ENCODE results near the gene AP4B1.
"Not testable (repeated sequence)": the region's sequence is repeated elsewhere in the genome, so short reads cannot be mapped to it uniquely, and the experiment has no call there.

The AP4B1 gene

DNA sequence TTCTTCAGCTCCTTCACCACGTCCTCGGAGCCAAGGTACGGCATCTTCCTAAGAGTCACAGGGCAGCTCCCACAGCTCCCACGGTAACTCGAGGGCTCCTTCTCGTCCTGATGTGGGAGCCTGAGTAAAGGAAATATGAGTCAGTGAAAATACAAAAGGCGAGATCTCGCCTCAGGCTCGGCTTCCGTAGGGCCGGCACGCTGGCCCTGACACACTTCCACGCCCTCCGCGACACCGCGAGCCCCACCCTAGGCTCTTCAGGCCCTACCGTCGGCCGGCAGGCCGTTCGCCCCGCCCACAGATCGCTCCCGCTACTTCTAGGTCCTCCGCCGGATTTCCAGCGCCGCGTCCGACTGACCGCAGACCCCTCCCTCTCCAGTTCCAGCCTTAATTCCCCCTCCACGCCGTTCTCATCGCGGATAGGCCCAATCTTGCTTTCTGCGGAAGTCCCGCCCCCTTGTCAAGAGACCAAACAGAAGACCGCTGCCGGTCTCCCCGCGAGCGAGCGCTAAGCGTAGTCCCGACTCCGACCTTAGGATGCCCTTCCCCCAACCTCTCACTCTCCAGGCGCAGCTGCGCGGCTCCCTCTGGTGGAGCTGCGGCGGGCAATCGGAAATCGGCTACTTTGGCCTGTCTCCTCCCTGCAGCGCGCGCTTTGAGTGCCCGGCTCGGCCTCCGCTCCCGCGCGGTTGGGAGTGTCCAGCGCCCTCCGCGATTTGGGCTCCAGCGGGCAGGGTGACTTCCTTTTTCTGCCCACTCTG lies at the start of gene AP4B1, which contains the start of gene DCLRE1B:
TSS of gene AP4B1 (minus strand) at position 126 of the 761 bp plus-strand sequence. CDS start at position 44, 82 bp downstream.
TSS of gene DCLRE1B (plus strand) at position 653 of the 761 bp plus-strand sequence. CDS start 261 bp downstream, outside the sequence.
- peak; percentile 94 for DNase-seq

DNA sequence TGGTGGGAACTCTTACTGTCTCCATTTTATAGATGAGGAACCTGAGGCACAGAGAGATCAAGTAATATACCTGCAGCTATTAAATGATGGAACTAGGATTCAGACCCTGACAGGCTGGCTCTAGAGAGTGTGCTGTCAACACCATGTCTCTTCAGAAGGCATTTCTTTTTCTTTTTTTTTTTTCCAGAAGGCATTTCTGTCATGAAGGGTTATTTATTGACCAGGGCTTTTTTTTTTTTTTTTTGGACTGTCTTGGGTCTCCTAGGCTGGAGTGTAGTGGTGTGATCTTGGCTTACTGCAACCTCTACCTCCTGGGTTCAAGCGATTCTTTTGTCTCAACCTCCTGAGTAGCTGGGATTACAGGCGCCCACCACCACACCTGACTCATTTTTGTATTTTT lies 47.1 kb upstream of the AP4B1 start:
- DNase-seq = no peak

DNA sequence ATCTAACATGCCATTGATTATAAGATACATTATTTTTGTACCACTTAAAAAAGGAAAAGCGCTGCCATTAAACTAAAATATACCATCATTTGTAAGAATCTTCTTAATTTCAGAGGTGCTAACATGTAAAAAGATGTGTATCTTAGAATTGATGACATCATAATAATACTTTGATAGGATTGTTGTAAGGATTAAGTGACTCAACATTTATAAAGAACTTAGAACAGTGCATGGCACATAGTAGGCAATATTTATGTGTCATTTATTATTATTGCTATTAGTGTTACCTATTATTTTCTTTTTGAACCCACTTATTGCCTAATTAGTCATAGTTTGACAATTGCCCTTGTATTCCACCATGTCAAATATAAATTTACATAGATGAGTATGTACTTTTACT lies 46.3 kb upstream of the AP4B1 start:
- no peak for DNase-seq

DNA sequence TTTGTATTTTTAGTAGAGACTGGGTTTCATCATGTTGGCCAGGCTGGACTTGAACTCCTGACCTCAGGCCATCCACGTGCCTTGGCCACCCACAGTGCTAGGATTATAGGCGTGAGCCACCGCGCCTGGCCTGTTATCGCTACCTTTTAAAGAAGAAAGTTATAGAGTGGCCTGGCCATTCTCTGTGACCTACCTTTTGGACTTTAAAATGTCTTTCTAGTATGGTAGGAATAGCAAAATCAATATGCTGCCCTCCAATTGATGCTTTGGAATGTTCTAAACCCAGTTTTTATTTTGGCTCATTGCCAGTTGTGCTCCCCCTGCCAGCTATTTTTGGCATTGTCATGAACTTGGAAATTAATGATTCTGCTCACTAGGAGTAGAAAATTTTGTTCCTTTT lies 44.4 kb upstream of the AP4B1 start:
- no peak for DNase-seq

DNA sequence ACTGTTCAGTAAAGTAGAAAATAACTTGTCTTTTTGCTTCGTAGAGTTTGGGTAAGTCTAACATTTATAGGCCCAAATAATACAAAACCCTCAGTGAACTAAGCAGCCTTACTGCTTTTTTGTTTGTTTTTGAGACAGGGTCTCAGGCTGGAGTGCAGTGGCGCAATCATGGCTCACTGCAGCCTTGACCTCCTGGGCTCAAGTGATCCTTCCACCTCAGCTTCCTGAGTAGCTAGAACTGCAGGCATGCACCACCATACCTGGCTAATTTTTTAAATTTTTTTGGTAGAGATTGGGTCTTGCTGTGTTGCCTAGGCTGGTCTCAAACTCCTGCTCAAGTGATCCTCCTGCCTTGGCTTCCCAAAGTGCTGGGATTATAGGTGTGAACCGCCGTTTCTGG lies 43.6 kb upstream of the AP4B1 start:
- not testable (repeated sequence) for DNase-seq

DNA sequence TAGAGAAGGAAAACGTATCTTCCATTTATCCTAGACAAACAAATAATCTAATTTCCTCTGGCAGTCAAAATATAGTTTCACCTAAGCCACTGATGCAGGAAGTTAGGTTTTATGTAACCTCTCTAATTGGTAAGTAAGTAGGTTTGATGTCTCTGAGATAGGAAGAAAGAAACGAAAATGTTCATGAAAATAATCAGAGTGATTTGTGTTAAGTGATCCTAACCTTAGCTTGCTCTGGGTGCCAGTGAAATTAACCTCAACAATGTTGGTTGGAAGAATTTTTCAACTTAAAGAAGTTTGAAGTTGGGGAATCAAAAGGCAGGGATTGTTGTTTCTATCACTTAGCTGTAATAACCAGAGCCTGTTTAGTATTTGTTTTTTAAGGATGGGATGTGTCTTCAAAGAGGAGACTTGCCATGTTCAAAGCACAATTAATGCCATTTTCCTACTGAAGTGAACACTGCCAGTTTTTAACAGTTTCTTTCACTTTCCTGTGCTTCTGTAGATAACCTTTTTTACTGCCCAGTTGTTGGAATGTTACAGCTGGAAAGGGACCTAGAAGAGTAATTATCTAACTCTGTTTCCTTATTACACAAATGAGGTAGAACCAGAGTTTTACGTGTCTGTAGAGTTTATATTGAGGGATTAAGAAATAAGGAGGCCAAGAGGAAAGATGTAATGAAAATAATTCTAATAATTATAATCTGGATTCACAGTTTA lies 42.9 kb upstream of the AP4B1 start:
- no peak for DNase-seq

DNA sequence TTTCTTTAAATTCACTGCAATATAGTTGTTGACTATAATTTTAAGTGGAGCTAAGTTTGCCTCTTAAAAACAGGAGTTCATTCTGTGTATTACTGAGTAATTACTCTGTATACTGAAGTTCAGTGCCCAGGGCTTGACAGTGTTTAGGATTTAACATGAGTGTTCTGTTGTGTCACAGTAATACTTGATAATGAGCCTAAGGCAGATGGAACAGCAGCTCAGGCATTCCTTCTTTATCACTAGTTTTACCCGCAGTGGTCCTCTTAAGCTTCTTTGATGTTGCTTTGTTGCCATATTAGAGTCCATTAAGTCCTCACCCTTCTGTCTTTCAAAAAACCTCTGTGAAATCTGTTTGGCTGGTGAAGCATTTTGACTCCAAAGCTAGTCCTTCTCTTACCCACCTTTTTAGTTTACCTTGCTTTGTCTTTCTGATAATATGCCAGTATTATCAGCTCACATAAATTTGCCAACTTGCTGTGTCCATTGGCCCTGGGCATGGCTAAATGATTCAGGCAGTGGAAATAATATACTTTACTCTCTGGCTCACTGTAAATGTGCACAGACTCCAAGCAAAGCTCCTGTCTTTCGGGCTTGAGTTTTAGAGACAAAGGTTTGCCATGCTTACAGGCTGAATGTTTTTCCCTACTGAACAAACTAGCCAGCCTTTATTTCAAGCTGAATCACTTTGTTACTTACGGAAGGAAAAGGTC lies 42.2 kb upstream of the AP4B1 start:
- no peak for DNase-seq

DNA sequence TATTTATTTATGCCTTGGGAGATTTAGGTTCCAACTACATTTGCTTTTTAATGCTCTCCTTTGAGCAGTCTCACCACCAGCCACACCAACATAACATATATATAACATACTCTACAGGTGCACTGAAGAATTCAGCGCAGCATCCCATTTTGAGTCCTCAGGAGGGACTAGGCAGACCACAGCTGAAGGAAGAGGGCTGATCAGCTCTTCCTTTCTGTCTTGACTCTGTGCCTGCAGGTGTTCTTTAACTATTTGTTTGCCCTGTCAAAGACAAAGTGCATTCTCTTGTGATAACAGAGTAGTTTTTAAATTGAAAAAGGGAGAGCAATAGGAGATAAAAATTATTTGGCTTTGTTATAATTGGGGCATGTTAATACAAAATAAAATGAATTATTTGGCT lies 41.5 kb upstream of the AP4B1 start:
- DNase-seq = no peak

DNA sequence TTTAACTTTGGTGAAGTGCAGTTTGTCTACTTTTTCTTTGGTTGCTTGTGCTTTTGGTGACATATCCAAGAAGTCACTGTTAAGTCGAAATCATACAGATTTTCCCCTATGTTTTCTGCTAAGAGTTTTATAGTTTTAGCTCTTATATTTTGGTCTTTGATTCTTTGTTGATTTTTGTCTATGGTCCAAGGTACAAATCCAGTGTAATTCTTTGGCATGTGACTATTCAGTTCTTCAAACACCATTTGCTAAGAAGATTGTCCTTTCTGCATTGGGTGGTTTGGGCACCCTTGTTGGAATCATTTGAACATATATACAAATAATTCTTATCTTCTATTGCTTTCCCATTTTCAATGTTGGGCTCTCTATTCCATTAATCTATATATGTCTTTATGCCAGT lies 40.7 kb upstream of the AP4B1 start:
- DNase-seq = no peak

DNA sequence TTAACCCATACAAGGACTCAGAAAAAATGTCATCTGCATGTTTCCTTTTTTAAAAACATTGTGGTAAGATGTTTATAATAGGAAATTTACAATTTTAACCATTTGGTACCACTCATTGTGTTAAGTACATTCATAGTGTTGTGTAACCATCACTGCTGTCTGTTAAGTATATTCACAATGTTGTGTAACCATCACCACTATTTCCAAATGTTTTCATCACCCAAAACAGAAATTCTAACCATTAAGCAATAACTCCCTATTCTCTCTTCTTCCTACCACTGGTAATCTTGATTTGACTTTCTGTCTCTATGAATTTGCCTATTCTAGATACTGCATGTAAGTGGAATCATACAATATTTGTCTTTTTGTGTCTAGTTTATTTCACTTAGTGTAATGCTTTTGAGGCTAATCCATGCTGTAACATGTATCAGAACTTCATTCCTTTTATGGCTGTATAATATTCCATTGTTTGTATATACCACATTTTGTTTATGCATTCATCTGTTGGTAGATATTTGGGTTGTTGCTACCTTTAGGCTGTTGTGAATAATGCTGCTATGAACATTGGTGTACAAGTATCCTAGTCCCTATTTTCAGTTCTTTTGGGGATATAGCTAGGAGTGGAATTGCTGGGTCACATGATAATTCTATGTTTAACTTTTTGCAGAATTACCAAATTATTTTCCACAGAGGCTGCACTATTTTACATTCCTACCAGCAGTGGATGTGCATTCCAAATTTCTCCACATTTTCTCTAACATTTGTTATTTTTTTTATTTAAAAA lies 38.6 kb upstream of the AP4B1 start:
- DNase-seq = no peak

DNA sequence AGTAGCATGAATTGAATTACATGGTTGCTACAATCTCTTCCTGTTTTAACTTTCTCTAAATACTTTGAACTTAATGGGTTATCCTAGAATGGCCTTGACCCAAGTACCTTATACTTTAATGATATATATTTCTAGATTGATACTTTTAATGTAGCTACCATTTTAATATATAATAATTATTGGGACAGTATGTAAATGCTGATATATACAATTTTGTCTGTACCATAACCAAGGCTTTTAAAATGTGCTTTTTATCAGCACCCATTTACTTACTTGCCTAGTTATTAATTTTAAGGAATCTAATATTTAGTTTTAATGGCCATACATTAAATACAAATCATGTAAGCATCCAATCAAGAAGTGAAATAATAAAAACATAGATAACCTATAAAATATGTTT lies 37.9 kb upstream of the AP4B1 start:
- no peak for DNase-seq

DNA sequence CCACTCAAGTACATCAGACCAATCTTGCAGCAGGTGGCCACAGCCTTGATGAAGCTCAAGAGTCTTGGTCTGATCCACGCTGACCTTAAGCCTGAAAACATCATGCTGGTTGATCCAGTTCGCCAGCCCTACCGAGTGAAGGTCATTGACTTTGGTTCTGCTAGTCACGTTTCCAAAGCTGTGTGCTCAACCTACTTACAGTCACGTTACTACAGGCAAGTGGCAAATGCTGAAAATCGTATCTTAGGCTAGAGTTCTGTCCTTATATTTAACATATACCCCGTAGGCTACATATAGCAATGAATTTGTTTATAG lies 36.6 kb upstream of the AP4B1 start:
- DNase-seq = no peak

DNA sequence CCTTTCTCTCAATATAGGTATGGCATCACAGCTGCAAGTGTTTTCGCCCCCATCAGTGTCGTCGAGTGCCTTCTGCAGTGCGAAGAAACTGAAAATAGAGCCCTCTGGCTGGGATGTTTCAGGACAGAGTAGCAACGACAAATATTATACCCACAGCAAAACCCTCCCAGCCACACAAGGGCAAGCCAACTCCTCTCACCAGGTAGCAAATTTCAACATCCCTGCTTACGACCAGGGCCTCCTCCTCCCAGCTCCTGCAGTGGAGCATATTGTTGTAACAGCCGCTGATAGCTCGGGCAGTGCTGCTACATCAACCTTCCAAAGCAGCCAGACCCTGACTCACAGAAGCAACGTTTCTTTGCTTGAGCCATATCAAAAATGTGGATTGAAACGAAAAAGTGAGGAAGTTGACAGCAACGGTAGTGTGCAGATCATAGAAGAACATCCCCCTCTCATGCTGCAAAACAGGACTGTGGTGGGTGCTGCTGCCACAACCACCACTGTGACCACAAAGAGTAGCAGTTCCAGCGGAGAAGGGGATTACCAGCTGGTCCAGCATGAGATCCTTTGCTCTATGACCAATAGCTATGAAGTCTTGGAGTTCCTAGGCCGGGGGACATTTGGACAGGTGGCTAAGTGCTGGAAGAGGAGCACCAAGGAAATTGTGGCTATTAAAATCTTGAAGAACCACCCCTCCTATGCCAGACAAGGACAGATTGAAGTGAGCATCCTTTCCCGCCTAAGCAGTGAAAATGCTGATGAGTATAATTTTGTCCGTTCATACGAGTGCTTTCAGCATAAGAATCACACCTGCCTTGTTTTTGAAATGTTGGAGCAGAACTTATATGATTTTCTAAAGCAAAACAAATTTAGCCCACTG lies 36.0 kb upstream of the AP4B1 start:
- DNase-seq = peak; percentile 15

DNA sequence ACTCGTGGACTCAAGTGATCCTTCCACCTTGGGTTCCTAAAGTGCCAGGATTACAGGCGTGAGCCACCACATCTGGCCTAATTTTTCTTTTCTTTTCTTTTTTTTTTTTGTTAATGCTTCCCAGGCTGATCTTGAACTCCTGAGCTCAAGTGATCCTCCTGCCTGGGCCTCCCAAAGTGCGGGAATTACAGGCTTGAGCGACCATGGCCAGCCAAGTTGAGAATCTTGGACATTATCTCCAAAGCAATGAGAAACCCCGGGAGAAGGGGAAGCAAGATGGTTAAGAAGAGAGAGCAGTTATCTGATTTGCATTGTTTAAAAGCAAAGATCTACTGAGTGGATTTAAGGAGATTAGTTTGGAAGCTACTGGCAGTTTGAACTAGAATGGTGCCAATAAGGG lies 33.6 kb upstream of the AP4B1 start:
- no peak for DNase-seq

DNA sequence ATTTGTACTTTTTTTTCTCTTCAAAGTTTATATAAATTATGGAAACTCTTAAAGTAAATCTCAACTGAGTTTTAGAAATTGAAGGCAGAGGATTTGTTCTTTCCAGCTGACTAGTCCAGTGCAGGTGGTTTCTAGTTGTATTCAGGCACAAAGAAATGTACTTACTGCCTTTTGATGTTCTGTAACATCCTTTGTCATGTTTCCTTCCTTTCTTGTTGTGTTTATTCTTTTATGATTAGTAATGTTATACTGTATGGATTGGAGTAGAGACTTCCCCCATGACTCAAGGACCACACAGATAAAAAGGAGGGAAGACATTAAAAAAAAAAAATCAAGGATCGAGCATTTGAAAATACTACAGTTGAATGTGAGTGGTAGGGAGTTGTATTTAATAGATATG lies 32.5 kb upstream of the AP4B1 start:
- DNase-seq = no peak

DNA sequence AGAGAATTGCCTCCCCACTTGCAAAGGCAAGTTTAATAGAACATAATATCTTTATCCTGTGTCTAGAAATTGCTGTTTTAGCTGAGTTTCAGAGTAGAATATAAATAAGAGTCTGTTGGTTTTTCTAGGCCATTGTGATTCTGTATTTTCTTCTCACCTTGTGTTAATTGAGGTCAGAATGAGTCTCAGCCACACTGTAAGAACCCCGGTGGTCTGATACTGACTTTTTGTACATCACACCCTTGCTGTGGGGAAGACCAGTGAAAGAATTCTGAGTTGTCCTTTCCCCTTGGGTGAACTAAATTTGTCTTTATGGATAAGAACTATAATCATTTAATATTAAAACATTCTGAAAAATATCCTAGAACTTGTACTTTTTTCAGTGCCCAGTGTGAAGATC lies 31.4 kb upstream of the AP4B1 start:
- no peak for DNase-seq

DNA sequence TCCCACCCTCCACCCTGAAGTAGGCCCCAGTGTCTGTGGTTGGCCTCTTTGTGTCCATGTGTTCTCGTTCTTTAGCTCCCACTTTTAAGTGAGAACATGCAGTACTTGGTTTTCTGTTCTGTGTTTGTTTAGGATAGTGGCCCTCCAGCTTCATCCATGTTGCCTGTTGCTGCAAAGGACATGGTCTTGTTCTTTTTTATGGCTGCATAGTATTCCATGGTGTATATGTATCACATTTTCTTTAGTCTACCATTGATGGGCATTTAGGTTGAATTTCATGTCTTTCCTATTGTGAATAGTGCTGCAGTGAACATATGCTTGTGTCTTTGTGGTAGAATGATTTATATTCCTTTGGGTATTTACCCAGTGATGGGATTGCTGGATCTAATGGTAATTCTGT lies 30.6 kb upstream of the AP4B1 start:
- DNase-seq = no peak

DNA sequence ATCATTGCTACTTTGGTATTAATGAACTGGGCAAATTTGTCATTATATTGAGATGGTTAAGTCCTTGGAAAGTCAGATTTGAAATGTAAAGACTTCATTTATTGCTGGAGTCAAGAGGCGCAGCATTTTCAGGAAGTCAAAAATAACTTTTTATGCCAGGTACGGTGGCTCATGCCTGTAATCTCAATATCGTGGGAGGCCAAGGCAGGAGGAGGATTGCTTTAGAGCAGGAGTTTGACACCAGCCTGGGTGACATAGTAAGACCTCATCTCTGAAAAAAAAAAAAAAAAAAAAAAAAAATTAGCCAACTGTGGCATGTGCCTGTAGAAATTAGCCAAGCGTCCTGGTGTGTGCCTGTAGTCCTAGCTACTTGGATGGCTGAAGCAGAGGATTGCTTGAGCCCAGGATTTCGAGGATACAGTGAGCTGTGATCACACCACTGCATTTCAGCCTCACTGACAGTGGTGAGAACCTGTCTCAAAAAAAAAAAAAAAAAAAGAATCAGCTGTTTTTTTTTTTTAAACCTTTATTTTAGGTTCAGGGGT lies 30.0 kb upstream of the AP4B1 start:
- DNase-seq = no peak

DNA sequence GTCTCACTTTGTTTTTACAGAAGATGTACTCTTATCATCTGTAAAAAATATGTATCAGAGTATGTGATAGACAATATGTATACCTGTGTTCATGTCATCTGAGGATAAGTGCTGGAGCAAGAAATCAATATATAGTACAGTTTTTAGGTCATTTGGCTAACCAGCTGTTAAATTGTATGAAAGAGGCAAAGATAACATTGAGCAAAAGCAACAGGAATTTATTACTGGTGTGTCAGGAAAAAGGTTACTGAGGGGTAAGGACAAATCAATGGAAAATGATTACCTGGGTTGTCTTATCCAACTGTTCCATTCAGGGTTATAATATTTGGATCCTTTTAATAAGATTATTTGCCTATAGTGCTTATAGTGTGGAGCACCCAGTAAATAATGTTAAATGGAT lies 29.4 kb upstream of the AP4B1 start:
- DNase-seq = no peak

DNA sequence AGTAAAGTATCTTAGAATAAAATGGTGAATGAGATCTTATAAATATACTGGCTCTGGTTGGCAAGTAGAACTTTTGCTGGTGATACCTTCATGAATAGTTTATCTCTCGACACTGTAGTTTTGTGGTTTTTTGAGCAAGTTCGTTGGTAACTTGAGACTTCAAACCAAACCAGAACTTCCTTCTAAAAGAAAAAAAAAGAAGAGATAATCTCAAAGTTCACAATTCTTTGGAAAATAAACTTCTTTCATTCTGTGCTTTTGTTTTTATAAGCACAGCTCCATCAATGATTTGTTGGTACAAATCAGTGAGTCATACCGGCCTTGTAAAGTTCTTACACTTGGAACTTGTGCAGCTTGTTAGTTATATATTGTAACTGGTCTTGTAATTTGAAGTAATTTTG lies 26.9 kb upstream of the AP4B1 start:
- DNase-seq = no peak

DNA sequence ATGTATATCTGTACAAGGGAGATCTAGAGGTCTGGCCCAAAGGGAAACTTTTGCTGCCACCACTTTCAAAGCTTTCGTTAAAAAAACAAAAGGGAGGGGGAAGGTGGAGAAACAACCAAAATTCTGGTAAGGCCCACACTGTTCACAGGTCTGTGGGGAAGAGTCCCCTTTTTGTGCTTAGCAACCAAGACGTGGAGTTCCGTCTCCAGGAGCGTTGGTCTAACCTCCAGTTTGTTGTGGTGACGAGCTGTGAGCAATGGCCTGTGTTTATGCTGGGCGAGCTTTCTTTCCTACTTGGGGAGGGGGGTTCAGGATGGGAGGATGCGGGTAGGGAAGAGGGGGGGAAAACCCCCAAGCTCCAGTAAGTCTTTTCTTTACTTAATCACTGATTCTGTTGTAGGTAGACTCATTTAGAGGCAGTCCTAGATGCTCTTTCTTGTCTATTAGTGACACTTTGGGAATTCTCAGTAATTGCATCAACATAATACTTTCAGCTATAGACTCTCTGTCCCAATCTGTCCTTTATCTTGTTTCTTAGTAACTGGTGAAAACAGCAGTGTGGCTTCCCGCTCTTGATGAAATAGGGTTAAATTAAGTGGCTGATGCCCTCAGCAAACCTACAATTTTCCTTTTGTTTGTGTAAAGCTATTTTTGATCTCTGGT lies 26.0 kb upstream of the AP4B1 start:
- peak; percentile 41 for DNase-seq

Data from activated CD4-positive, alpha-beta T cell treated with anti-CD3 and anti-CD28 coated beads for 1 hour (primary cell).